PC-9 (cell line): ENCODE measurements around the gene CARMIL3. TPM values are rescaled to one million over a fixed set of nuclear protein-coding genes. Genes with fewer than 3 reads are reported as not detected.

Experiments
- BruUV-seq: library from RNA; stranded (reverse); fragments of 400-500 nt; replicated peaks from 2 replicates; lab custom pipeline; 2021; lab: Mats Ljungman, UMichigan
- CTCF ChIA-PET: fragments of 300-600 bp; sonication (Branson Sonifier 250); formaldehyde crosslinking; loops from one replicate; lab custom pipeline; 2022; ENCODE audit warnings: antibody characterized with exemption; lab: Charles Lee
- POLR2A ChIA-PET: fragments of 300-600 bp; sonication (Branson Sonifier 250); formaldehyde crosslinking; loops from one replicate; lab custom pipeline; 2022; ENCODE audit warnings: antibody characterized with exemption; ENCODE audit not compliant: unreplicated experiment; lab: Charles Lee
- DNase-seq, 2 experiments: peaks; one replicate each; pipeline versions ENCODE4 v3.0.0 to v3.0.0-alpha.2; 2015 to 2022; ENCODE audit warnings: mixed read lengths in 1 of 2
- H2AFZ ChIP-seq: fragments of 200-600 bp; sonication (generic); 2 replicates; pipeline ENCODE4 v1.8.1; 2017; ENCODE audit warnings: antibody characterized with exemption
- H3F3A ChIP-seq: fragments of 200-600 bp; sonication (generic); 2 replicates; pipeline ENCODE4 v1.8.1; 2017; ENCODE audit warnings: antibody characterized with exemption, mild to moderate bottlenecking, low read depth; ENCODE audit not compliant: insufficient read depth
- H3K27ac ChIP-seq: fragments of 200-600 bp; sonication (generic); 2 replicates; pipeline ENCODE4 v1.6.1; 2016; ENCODE audit warnings: mixed run types
- H3K27me3 ChIP-seq: fragments of 200-600 bp; sonication (generic); 2 replicates; pipeline ENCODE4 v1.6.1; 2016; ENCODE audit warnings: low read depth, mixed run types; ENCODE audit not compliant: insufficient read depth
- H3K36me3 ChIP-seq: fragments of 200-600 bp; sonication (generic); 2 replicates; pipeline ENCODE4 v1.6.1; 2016; ENCODE audit warnings: low read depth, mixed run types
- H3K4me1 ChIP-seq: fragments of 200-600 bp; sonication (generic); replicated peaks from 2 replicates; pipeline ENCODE4 v1.6.1; 2016; ENCODE audit warnings: mixed run types; ENCODE audit not compliant: insufficient read depth
- H3K4me2 ChIP-seq: fragments of 200-600 bp; sonication (generic); 2 replicates; pipeline ENCODE4 v1.6.1; 2017; ENCODE audit warnings: mixed run types
- H3K4me3 ChIP-seq: fragments of 200-600 bp; sonication (generic); 2 replicates; pipeline ENCODE4 v1.6.1; 2016; ENCODE audit warnings: mixed run types
- H3K79me2 ChIP-seq: fragments of 200-600 bp; sonication (generic); 2 replicates; pipeline ENCODE4 v1.6.1; 2017; ENCODE audit warnings: low read depth, mixed run types
- H3K9me2 ChIP-seq: fragments of 200-600 bp; sonication (generic); 2 replicates; pipeline ENCODE4 v1.8.1; 2017; ENCODE audit warnings: mild to moderate bottlenecking; ENCODE audit not compliant: insufficient read depth
- H3K9me3 ChIP-seq: fragments of 200-600 bp; sonication (generic); 2 replicates; pipeline ENCODE4 v1.8.1; 2016; ENCODE audit warnings: low read depth; ENCODE audit not compliant: insufficient read depth
- H4K20me1 ChIP-seq: fragments of 200-600 bp; sonication (generic); 2 replicates; pipeline ENCODE4 v1.8.1; 2017; ENCODE audit not compliant: insufficient read depth
- CTCF ChIP-seq: fragments of 200-600 bp; sonication (generic); conservative IDR thresholded peaks from 2 replicates; pipeline ENCODE4 v1.6.1; 2017; ENCODE audit warnings: mixed run types, antibody characterized with exemption, mild to moderate bottlenecking, moderate library complexity
- EZH2 ChIP-seq: fragments of 200-600 bp; sonication (generic); IDR thresholded peaks from 2 replicates; pipeline ENCODE4 v1.8.0; 2017; ENCODE audit warnings: antibody characterized with exemption, low read depth
- intact Hi-C: fragments of 100-400 bp; cut with micrococcal nuclease; formaldehyde crosslinking; loops from one replicate; pipeline ENCODE4 v1.10.0; 2022; ENCODE audit not compliant: unreplicated experiment
- total RNA-seq: library from RNA; stranded (reverse); gene quantifications from 2 replicates; pipeline ENCODE4 v1.2.3, GENCODE V29; 2021

Gene CARMIL3
- total RNA-seq, 1 experiment from 2014 or later, result not detected

- Histone ChIP-seq H3K4me1 (no peaks in the 10 kb centered on the region), H3K9me3 (no peaks in the 10 kb centered on the region), H3K79me2 (no peaks in the 10 kb centered on the region), H3K9me2 (no peaks in the 10 kb centered on the region), H3K36me3 (no peaks in the 10 kb centered on the region), H2AFZ (no peak overlapping the region), H3K4me3 (no peak overlapping the region), H3K27ac (no peak overlapping the region), H4K20me1 (no peaks in the 10 kb centered on the region), H3K4me2 (no peak overlapping the region), H3F3A (no peaks in the 10 kb centered on the region), H3K27me3 (peaks cover 30% of the 10 kb centered on the region)
- CTCF ChIA-PET, result interaction anchor here (0.6 kb wide), 1 partner anchor 160 kb away, joined by 4 read pairs; no protein-coding TSS in a partner anchor
- no peak for TF ChIP-seq EZH2
- TF ChIP-seq CTCF, result no peak
- DNase-seq, result no peak
- POLR2A ChIA-PET, result no interaction called here
- no TSS peak for BruUV-seq
- intact Hi-C loops, result no loop called here
Observed at GRCh38 chr14:24054646-24055045, 2.8 kb downstream of the CARMIL3 start.

DNA sequence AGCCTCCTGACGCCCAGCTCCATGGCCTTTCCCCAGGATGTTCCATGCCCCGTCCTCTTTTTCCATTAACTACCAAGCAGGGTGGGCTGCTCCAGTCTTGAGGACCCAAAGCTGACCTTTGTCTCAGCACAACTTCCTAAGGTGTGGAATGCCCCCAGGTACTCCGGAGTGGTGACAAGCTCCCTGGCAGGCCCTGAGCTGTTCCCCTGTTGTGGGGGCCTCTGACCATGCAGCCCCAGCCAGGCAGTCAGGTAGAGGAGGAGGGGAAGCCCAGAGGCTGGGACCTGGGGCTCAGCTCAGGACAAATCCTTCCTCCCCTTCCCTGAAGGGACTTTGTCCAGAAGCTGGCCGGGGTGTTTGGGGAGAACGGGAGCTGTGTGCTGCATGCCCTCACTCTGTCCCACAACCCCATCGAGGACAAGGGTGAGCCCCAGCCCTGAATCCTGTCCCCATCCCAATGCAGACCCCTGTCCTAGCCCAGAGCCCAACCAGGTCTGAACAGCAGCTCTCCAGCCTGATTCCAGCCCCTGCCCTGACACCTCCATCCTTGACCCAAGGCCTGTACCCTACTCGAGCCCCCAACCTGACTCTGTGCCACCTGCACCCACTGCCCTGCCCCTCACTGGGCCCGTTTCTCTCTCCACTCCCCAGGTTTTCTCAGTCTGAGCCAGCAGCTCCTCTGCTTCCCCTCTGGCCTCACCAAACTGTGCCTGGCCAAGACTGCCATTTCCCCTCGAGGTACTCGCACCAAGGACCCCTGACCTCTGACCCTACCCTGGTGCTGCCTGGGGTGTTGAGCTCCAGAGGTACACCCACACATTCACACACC is 4.4 kb downstream of the CARMIL3 start:
- Histone ChIP-seq H2AFZ (no peak overlapping the region), H3K27me3 (peaks cover 30% of the 10 kb centered on the region), H3K36me3 (no peaks in the 10 kb centered on the region), H3K27ac (no peak overlapping the region), H3F3A (no peaks in the 10 kb centered on the region), H4K20me1 (no peaks in the 10 kb centered on the region), H3K79me2 (no peaks in the 10 kb centered on the region), H3K4me2 (no peak overlapping the region), H3K9me3 (no peaks in the 10 kb centered on the region), H3K4me1 (no peaks in the 10 kb centered on the region), H3K9me2 (no peaks in the 10 kb centered on the region), H3K4me3 (no peak overlapping the region)
- ChIA-PET CTCF (interaction anchor here (0.5 to 0.8 kb wide), 2 partner anchors 52 kb away, joined by 3 read pairs; no protein-coding TSS in a partner anchor), POLR2A (interaction anchor here (0.5 kb wide), 1 partner anchor 163 kb away, joined by 3 read pairs; no protein-coding TSS in a partner anchor)
- TF ChIP-seq EZH2, result no peak
- no peak for TF ChIP-seq CTCF
- no TSS peak for BruUV-seq
- intact Hi-C loops, result no loop called here
- DNase-seq, result no peak

- DNase-seq, result no peak
- Histone ChIP-seq H3K27ac (no peak overlapping the region), H2AFZ (no peak overlapping the region), H3F3A (no peaks in the 10 kb centered on the region), H3K79me2 (no peaks in the 10 kb centered on the region), H3K4me3 (no peak overlapping the region), H3K4me1 (no peaks in the 10 kb centered on the region), H3K36me3 (no peaks in the 10 kb centered on the region), H4K20me1 (no peaks in the 10 kb centered on the region), H3K9me3 (no peaks in the 10 kb centered on the region), H3K9me2 (no peaks in the 10 kb centered on the region), H3K4me2 (no peak overlapping the region), H3K27me3 (peaks cover 30% of the 10 kb centered on the region)
- no peak for TF ChIP-seq EZH2
- TF ChIP-seq CTCF, result no peak
- ChIA-PET CTCF (interaction anchor here (0.5 to 0.6 kb wide), 2 partner anchors 51 to 83 kb away, joined by 3 read pairs; no protein-coding TSS in a partner anchor), POLR2A (no interaction called here)
- BruUV-seq, result no TSS peak
- intact Hi-C loops, result no loop called here
Observed at GRCh38 chr14:24056800-24057184, 5.0 kb downstream of the CARMIL3 start.
